Esophagus squamous epithelium (tissue), 4 donors: ENCODE results near the gene ATP10A.

Experiments
- POLR2A ChIP-seq, 4 donors: fragments of 450-650 bp; IDR thresholded peaks; one replicate each; pipeline ENCODE4 v1.6.1; 2017; ENCODE audit warnings: antibody characterized with exemption in 4 of 4, mild to moderate bottlenecking in 4 of 4, moderate library complexity in 3 of 4
- TF ChIP-seq, protein P1 (sequence below), 6 experiments: fragments of 450-650 bp in 4 of 6; fragments of 200-600 bp in 2 of 6; sonication (generic) in 2 of 6; IDR thresholded peaks; one replicate each; pipeline ENCODE4 v1.5.1; 2016 to 2019; ENCODE audit warnings: antibody characterized with exemption in 6 of 6, mild to moderate bottlenecking in 4 of 6, moderate library complexity in 4 of 6

DNA sequence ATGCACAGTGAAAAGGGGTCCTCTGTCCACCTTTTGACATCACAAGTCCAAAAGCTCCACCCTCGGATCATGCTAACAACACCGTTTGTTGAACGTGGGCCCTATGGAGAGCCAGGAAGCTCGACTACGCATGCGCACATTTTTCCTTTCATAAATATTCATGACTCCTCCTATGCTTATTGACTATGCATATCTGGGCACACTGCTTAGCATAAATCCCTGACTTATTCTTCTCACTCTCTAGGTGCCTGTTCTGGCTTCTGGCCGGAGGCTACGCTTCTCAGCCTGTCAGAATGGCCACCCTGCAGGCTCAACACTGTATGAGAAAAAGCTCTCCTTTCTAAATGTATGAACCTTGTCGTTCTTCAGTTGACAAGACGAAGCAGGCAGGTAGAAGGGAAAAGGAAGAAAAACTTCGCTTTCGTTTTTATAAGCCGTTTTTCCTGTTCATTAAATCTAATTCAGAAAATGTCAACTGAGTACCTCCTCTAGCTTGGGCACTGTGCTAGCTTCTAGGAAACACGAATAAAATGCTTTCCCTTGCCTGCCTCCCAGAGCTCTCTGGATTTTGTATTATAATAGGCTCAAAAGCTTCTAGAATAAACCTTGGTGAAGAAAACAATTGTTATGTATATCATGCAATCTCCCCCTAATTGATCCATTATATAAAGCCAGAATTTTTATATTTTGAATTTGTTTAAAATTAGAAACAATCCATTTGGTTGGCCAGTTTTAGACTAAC, 207.7 kb downstream of the ATP10A start:
- TF ChIP-seq, protein P1, sequence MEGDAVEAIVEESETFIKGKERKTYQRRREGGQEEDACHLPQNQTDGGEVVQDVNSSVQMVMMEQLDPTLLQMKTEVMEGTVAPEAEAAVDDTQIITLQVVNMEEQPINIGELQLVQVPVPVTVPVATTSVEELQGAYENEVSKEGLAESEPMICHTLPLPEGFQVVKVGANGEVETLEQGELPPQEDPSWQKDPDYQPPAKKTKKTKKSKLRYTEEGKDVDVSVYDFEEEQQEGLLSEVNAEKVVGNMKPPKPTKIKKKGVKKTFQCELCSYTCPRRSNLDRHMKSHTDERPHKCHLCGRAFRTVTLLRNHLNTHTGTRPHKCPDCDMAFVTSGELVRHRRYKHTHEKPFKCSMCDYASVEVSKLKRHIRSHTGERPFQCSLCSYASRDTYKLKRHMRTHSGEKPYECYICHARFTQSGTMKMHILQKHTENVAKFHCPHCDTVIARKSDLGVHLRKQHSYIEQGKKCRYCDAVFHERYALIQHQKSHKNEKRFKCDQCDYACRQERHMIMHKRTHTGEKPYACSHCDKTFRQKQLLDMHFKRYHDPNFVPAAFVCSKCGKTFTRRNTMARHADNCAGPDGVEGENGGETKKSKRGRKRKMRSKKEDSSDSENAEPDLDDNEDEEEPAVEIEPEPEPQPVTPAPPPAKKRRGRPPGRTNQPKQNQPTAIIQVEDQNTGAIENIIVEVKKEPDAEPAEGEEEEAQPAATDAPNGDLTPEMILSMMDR (IDR thresholded peaks at IDR 0.05): no peak
- TF ChIP-seq POLR2A (IDR thresholded peaks at IDR 0.05): no peak
